ENCODE data around the gene RTF1.

The RTF1 gene

DNA sequence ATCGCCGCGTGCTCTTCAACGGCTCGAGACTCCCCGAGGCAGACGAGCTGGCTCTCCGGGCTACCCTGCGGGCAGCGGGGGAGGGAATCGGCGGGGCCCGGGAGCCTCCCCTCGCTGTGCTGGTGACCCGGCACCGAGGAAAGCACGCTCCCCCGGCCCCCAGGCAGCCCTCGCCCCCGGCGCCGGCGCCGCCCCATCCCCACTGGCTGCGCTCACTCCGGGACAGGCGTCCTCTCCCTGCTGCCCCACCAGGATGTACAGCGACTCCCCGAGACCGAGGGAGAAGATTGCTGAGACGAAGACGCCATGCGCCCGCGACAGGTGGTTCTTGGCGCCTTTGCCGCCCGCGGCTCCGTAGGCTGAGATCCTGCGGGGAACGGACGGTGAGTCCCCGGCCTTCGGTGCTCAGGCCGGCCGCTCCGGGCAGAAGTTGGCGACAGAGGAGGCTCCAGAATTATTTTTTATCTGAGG lies 95.0 kb downstream of the RTF1 start:
- no peak for DNase-seq (ENCODE audit: low read depth, low spot score)
- in situ Hi-C loops (cut with HindIII; ENCODE audit: low sequenced_read_pairs), result no loop called here
- TF ChIP-seq, protein P1, sequence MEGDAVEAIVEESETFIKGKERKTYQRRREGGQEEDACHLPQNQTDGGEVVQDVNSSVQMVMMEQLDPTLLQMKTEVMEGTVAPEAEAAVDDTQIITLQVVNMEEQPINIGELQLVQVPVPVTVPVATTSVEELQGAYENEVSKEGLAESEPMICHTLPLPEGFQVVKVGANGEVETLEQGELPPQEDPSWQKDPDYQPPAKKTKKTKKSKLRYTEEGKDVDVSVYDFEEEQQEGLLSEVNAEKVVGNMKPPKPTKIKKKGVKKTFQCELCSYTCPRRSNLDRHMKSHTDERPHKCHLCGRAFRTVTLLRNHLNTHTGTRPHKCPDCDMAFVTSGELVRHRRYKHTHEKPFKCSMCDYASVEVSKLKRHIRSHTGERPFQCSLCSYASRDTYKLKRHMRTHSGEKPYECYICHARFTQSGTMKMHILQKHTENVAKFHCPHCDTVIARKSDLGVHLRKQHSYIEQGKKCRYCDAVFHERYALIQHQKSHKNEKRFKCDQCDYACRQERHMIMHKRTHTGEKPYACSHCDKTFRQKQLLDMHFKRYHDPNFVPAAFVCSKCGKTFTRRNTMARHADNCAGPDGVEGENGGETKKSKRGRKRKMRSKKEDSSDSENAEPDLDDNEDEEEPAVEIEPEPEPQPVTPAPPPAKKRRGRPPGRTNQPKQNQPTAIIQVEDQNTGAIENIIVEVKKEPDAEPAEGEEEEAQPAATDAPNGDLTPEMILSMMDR (IDR thresholded peaks at IDR 0.05; ENCODE audit: low read depth, low read length), result no peak
- no peak overlapping the region for H3K4me3 ChIP-seq (ENCODE audit: low read depth, low read length)

DNA sequence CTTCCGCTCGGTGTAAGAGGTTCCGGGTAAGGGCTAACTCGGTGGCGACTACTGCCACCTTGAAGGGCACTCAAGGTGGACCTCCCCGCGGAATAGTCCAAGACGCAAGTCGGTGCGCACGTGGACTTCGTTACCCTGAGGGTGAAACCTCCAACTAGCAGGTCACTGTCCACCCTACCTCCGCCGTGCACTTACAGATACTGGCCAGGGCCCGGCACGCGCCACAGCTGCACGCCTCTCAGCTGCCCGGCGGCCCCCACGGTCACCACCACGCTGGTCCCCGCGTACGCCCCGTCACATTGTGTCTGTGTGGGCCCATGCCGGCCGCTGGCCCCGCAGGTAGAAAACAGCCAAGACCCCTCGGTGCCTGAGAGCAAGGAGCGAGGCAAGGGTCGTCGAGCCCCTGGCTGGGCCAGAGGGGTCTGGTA lies 95.6 kb downstream of the RTF1 start:
- TF ChIP-seq, protein P1 (IDR thresholded peaks at IDR 0.05; ENCODE audit: low read depth, low read length), result no peak
- H3K4me3 ChIP-seq (ENCODE audit: low read depth, low read length), result peak overlapping the region; percentile 30
- no peak for DNase-seq (ENCODE audit: low read depth, low spot score)
- in situ Hi-C loops (cut with HindIII; ENCODE audit: low sequenced_read_pairs), result no loop called here

- in situ Hi-C loops (cut with HindIII; ENCODE audit: low sequenced_read_pairs), result no loop called here
- DNase-seq (ENCODE audit: low read depth, low spot score), result no peak
- TF ChIP-seq, protein P1 (IDR thresholded peaks at IDR 0.05; ENCODE audit: low read depth, low read length), result no peak
- H3K4me3 ChIP-seq (ENCODE audit: low read depth, low read length), result peak overlapping the region; percentile 30
Measured at GRCh38 chr15:41512940-41513505, 96.1 kb downstream of the RTF1 start.

DNA sequence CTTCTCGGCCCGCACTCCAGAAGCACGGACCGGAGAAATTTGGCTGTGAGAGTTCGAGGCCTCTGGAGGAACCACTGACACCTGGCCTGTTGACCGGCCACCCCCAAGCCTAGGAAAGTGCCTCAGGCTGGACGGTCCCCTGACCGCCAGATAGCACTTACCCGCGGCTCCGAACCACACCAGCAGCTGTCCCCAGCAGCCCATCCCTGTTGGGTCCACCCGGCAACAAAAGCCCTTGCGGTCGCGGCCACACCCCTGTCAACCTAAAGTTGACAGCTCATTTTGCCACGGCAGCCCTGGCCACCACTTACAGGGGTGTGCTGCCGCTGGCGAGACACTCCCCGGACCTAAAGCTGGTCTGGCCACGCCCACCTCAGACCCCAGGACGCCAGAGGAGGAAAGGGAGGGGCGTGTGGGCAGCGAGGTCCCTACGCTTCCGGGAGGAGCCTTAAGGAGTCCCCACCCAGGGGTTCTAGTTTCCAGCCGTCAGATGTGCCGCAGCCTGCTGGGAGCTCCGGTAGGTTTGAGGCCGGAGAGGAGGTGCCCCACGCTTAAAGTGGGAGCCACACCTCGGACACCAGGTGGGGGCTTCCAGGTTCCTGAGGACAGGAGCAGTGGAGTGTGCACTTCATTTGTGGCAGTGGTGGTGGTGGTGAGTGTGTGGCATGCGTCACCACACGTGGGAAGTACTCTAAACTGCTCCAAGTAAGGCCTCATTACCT lies 96.8 kb downstream of the RTF1 start, which contains the start of gene LTK:
Gene LTK (minus strand): TSS at position 322 of the 722 bp plus-strand sequence. CDS start 118 bp downstream, at position 204.
- H3K4me3 ChIP-seq (ENCODE audit: low read depth, low read length), result peak within 1 kb of the TSS; percentile 30
- in situ Hi-C loops (cut with HindIII; ENCODE audit: low sequenced_read_pairs), result no loop called here
- TF ChIP-seq, protein P1 (IDR thresholded peaks at IDR 0.05; ENCODE audit: low read depth, low read length), result no peak
- DNase-seq (ENCODE audit: low read depth, low spot score), result no peak

DNA sequence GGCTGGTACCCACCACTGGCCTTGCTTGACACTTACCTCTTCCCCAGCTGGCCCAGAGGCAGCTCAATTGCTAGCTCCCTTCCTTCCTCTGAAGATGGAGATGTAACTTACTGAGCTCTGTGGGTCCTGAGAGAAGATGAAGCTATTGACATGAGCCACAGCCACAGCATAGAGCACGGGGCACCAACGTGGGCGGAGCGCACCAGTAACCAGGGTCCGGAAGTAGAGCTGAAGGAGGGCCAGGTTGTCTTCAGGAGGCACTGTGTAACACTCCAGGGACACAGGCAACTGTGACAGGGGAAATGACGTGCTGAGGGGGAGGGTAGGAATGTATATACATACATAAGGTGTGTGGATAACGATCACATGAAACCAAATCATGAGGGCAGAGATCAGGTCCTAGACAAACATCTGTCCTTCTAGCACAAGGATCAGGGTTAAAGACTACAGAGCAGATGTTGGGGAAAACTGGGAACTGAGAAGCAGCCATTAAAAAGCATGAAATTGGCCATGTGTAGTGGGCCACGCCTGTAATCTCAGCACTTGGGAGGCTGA lies 101.1 kb downstream of the RTF1 start:
- TF ChIP-seq, protein P1 (IDR thresholded peaks at IDR 0.05; ENCODE audit: low read depth, low read length), result no peak
- in situ Hi-C loops (cut with HindIII; ENCODE audit: low sequenced_read_pairs), result no loop called here
- no peak for DNase-seq (ENCODE audit: low read depth, low spot score)
- H3K4me3 ChIP-seq (ENCODE audit: low read depth, low read length), result no peak overlapping the region

- H3K4me3 ChIP-seq (ENCODE audit: low read depth, low read length), result no peak overlapping the region
- DNase-seq (ENCODE audit: low read depth, low spot score), result no peak
- TF ChIP-seq, protein P1 (IDR thresholded peaks at IDR 0.05; ENCODE audit: low read depth, low read length), result no peak
- in situ Hi-C loops (cut with HindIII; ENCODE audit: low sequenced_read_pairs), result no loop called here
Measured at GRCh38 chr15:41520636-41521035, 103.7 kb downstream of the RTF1 start.
